HG03039 (cell line): ENCODE measurements around the gene HNRNPAB.

Experiments used
- ATAC-seq: cut with Tn5 transposase; IDR thresholded peaks from one replicate; pipeline ENCODE4 v1.9.1; 2021; ENCODE audit warnings: mild to moderate bottlenecking, moderate library complexity; ENCODE audit not compliant: unreplicated experiment

Gene HNRNPAB

GRCh38 chr5:178211095-178212048, 7.0 kb downstream of the HNRNPAB start:
- no peak for ATAC-seq

- ATAC-seq, result no peak
Measured at GRCh38 chr5:178212241-178213002, 8.1 kb downstream of the HNRNPAB start.

DNA sequence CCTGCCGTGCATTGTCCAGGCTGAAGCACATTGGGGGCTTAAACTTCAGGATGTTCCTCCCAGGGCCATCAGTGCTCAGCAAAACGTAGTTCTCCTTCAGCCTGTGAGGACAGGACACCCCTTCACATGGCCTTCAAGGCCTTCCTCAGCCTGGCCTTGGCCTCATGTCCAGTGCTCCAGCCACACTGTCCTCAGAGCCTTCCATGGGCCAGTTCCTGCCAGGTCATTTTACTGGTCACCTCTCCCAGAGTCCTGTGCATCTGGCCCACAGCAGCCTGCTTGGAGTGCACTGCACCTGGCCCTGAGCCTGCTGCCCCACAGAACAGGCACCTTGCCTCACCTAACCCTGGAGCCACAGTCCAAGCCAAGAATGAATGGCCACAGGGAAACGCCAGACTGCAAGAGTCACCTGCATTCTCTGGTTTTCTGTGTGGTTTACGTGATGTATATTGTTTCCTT, 8.7 kb downstream of the HNRNPAB start:
- ATAC-seq, result no peak

DNA sequence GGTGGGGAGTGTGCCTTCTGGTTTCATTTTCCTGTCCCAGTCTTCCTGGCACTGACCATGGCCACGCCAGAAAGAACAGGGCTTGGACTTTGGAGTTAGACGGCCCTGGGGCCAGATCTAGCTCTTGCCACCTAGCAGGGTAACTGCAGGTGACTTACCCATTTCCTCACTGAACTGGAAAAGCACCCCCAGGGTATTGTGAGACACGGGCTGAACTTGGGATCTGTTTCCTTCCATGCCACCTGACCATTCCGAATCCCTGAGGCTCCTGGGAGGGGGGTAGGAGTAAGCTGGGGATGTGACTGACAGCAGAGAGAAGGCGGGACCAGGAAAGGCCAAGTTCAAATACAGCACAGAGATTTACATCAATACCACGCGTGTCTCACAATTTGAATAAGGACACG, 9.4 kb downstream of the HNRNPAB start:
- no peak for ATAC-seq

DNA sequence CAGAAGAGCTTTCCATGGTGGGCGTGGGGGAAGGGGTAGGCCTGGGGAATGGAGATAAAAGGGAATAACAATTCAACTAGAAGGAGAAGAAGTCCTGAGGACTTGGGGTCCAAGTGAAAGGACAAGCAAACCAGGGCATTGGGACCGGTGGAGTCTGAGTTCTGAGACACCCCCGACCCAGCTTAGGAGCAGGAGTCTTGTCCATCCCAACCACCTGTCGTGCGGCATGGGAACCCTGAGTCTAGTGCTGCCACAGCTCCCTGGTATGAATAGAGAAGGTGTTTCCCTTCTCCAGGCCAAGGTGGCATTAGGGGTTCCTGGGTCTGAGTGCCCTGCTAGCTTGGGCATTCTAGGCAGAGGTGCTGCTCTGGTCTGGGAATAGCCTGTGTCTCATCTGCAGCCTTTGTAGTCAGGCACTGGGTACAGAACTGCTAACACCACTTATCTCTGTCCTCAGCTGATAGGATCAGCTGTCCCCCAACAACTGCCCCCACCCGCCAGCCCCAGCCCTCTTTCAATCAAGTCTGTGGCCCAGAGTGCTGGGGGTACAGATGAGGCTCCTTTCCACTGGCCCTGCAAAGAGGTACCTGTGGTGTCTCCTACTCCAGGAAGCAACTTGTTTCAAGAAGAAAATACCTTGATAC, 9.9 kb downstream of the HNRNPAB start:
- no peak for ATAC-seq

DNA sequence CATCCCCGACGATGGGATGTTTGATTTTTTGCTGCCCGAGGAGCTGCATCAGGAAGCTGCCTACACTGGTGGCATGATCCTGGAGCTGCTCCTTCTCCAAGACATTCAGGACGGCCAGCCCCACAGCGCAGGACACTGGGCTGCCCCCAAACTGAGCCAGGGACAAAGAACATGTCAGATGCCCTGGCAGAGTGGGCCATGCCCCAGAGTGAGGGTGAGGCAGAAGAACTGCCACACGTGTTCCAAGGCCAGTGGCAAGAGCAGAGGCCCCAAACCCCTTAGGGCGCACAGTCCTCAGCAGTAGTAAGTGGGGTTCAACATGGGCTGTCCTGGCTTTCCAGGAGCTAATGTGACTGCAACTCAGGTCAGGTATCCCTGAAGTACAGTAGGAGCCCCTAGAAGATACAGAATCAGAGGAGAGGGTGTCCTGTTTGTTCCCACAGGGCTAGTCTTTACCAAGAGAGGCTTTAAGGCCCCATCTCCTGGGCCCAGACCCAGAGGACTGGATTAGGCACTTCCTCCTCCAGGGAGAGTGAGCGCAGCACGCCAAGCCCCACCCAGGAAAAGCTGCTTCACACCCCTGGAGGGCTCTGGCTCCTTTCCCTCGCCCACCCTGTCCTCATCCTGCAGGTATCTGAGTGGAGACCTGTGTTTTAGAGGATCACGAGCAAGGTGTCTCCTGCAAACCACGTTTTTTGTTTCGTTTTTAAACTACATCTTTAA, 11.1 kb downstream of the HNRNPAB start:
- ATAC-seq, result no peak

DNA sequence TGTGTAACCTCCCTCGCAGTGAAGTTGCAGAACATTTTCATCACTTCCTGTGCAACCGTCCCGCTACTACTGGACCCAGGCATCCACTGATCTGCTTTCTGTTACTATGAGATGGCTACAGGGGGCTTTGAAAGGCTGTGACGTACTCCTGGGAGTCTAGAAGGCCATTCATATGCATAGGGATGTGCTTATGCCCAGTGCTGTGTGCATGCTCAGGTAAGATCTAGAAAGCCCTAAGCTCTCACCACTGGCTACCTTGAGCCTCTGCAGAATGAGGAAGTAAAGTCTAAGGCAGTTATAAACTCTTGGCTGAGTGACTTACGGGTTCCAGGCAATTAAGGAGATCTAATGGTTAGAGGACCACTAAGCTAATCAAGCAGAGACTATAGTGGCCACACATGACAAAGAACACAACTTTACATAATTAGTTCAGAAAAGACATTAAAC, 11.8 kb downstream of the HNRNPAB start:
- no peak for ATAC-seq

GRCh38 chr5:178216779-178217178, 12.4 kb downstream of the HNRNPAB start:
- no peak for ATAC-seq

GRCh38 chr5:178218237-178218776, 14.0 kb downstream of the HNRNPAB start:
- ATAC-seq, result no peak

- no peak for ATAC-seq
Measured at GRCh38 chr5:178218827-178219226, 14.5 kb downstream of the HNRNPAB start.

GRCh38 chr5:178221282-178221681, 16.9 kb downstream of the HNRNPAB start:
- ATAC-seq, result no peak

GRCh38 chr5:178221853-178222252, 17.5 kb downstream of the HNRNPAB start:
- no peak for ATAC-seq

- no peak for ATAC-seq
Measured at GRCh38 chr5:178222292-178222691, 18.0 kb downstream of the HNRNPAB start.

DNA sequence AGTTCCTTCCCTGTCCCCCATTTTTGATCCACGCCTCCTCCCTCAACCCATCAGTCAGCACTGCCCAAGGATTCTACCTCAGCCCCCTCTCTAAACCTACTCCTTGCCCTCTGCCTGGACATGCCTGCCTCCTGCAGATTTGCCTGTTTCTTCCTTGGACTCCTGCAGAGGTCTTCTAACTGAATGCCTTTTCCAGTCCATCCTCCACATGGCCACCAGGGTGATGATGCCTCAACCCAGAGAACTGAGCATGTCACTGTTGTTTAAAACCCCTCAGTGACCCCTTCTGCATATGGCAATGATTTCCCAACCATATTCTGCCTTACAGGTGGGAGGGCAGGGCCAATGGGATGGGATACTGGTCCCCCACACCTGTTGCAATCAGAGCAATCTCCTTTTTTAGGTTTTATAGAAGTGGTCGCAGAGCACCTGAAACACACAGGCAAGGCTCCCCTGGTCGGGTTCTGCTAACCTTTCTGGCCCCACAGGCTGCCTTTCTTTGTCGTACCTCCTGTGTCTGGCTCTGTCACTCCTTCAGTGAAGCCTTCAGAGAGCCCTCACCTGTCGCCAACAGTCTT, 19.0 kb downstream of the HNRNPAB start:
- no peak for ATAC-seq

GRCh38 chr5:178223828-178224335, 19.5 kb downstream of the HNRNPAB start:
- ATAC-seq, result no peak

DNA sequence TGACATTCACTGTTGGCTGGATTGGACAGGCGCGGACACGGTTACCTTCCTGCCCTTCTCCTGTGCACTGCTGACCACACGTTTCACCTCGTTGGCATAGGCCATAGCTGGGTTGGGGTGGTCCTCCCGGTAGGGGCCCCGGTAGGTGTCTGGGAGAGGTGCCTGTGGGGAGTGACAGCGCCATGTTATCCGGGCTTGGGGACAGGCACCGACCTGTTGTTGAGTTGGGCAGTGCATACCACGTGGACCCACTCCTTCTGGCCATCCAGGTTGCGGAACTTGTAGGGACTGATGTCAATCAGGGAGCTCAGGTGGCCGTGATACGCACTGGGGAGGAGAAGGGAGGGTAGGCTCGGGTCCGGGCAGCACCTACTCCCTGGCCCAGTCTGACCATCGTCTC, 20.1 kb downstream of the HNRNPAB start:
- no peak for ATAC-seq

GRCh38 chr5:178225174-178225573, 20.8 kb downstream of the HNRNPAB start:
- ATAC-seq, result no peak

DNA sequence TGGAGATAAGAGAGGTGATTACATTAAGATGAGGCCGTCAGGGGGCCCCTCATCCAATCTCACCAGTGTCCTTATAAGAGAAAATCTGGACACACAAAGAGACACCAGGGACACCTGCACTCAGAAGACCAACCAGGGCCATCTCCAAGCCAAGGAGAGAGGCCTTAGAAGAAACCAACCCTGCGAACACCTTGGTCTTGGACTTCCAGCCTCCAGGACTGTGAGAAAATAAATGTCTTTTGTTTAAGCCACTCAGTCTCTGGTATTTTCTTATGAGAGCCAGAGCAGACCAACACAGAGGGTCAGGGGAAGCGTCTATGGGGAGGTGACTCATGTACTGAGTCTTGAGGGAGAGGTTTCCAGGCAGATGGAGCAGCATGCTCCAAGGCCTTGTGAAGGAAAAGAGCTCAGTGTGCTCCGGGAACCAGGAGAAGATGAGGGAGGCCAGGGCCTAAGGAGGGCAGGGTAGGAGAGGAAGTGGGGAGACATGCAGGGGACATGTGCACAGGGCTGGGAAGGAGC, 22.9 kb downstream of the HNRNPAB start:
- no peak for ATAC-seq

- no peak for ATAC-seq
Measured at GRCh38 chr5:178227929-178228328, 23.6 kb downstream of the HNRNPAB start.

DNA sequence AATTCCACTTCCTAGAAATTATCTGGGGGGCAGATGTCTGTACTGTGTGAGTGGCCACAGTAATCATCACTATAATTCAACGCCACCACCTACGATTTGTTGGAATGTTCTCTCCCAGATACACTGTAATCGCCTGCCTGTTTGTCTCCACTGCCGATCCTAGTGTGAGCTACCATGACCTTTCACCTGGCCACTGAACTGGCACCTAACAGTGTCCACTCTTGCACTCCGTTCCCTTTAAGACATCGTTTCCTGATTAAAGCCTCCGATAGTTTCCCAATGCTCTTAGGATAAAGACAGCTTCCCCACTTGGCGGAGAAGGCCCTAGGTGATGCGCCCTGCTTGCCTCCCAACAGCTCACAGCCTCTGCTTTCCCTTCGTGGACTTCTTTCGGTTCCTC, 24.3 kb downstream of the HNRNPAB start:
- ATAC-seq, result no peak
